HG03558 (cell line): ENCODE results near the gene CAND2.

Experiments
- ATAC-seq: cut with Tn5 transposase; IDR thresholded peaks from one replicate; pipeline ENCODE4 v1.9.1; 2021; ENCODE audit warnings: moderate number of reproducible peaks; ENCODE audit not compliant: unreplicated experiment; ENCODE audit errors: extremely low read depth

Gene CAND2

GRCh38 chr3:12796171-12797123 lies at the start of gene CAND2:
TSS of gene CAND2 (plus strand) at chr3:12796680. CDS start at chr3:12796721, 41 bp downstream.
- ATAC-seq: no peak

- ATAC-seq: no peak
Observed at GRCh38 chr3:12748477-12748876, 48.0 kb upstream of the CAND2 start.

GRCh38 chr3:12750223-12750622 lies 46.3 kb upstream of the CAND2 start:
- ATAC-seq: no peak

GRCh38 chr3:12750658-12751071 lies 45.8 kb upstream of the CAND2 start:
- no peak for ATAC-seq

- ATAC-seq: no peak
Observed at GRCh38 chr3:12751571-12751970, 44.9 kb upstream of the CAND2 start.

GRCh38 chr3:12752102-12752501 lies 44.4 kb upstream of the CAND2 start:
- no peak for ATAC-seq

- ATAC-seq: no peak
Observed at GRCh38 chr3:12752809-12753208, 43.7 kb upstream of the CAND2 start.

GRCh38 chr3:12753275-12754028 lies 43.0 kb upstream of the CAND2 start:
- ATAC-seq: no peak

GRCh38 chr3:12754313-12754712 lies 42.2 kb upstream of the CAND2 start:
- no peak for ATAC-seq

- no peak for ATAC-seq
Observed at GRCh38 chr3:12755754-12756153, 40.7 kb upstream of the CAND2 start.

- no peak for ATAC-seq
Observed at GRCh38 chr3:12756175-12756574, 40.3 kb upstream of the CAND2 start.

- no peak for ATAC-seq
Observed at GRCh38 chr3:12756635-12757034, 39.8 kb upstream of the CAND2 start.

GRCh38 chr3:12758025-12758781 lies 38.3 kb upstream of the CAND2 start:
- ATAC-seq: no peak

- no peak for ATAC-seq
Observed at GRCh38 chr3:12759097-12759679, 37.3 kb upstream of the CAND2 start, which contains the start of gene TMEM40. TSS of gene TMEM40 (minus strand) at chr3:12759259. CDS start at chr3:12749832, 9,427 bp downstream.

- ATAC-seq: no peak
Observed at GRCh38 chr3:12759693-12760565, 36.6 kb upstream of the CAND2 start.

- no peak for ATAC-seq
Observed at GRCh38 chr3:12764171-12764776, 32.2 kb upstream of the CAND2 start.

- ATAC-seq: no peak
Observed at GRCh38 chr3:12766541-12766940, 29.9 kb upstream of the CAND2 start.

- ATAC-seq: no peak
Observed at GRCh38 chr3:12768579-12769527, 27.6 kb upstream of the CAND2 start.
